ENCODE results near the gene SLC25A23.
"Not testable (repeated sequence)": the region's sequence is repeated elsewhere in the genome, so short reads cannot be mapped to it uniquely, and the experiment has no call there.

SLC25A23 gene

GRCh38 chr19:6457958-6458694 is 1.5 kb downstream of the SLC25A23 start:
- in situ Hi-C loops (cut with HindIII; ENCODE audit: low sequenced_read_pairs): no loop called here

GRCh38 chr19:6455924-6456323 is 3.7 kb downstream of the SLC25A23 start:
- in situ Hi-C loops (cut with HindIII; ENCODE audit: low sequenced_read_pairs): no loop called here

DNA sequence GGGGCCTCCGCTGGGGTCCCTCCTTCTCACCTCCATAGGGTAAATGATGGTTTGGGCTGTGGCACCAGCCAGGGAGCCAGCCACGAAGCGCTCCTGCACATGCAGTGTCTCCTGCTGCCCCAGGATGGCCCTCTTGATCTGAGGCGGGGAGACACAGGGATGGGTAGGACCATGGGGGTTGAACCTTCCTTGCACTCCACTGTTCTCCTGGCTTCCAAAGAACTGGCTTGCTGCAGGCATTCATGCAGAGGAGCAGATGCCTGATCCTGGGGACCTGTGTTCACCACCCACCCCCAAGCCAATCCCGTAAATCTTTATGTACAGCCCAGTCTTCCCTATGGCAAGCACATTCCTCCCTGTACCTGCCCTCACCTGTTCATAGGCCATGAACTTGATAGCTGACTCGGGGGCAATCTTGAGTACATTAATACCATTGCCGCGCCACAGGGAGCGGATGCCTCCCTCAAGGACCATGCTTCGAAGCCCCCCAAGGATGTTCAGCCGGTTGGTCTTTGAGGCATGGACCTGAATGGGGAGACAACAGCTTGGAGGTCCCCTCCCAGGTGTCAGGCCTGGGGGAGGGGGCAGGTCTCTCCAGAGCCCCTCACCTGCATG is 5.5 kb downstream of the SLC25A23 start:
- in situ Hi-C loops (cut with HindIII; ENCODE audit: low sequenced_read_pairs): no loop called here

- in situ Hi-C loops (cut with HindIII; ENCODE audit: low sequenced_read_pairs): no loop called here
Observed at GRCh38 chr19:6452899-6453298, 6.7 kb downstream of the SLC25A23 start.

- in situ Hi-C loops (cut with HindIII; ENCODE audit: low sequenced_read_pairs): no loop called here
Observed at GRCh38 chr19:6452223-6452614, 7.4 kb downstream of the SLC25A23 start.

GRCh38 chr19:6451583-6452222 is 7.9 kb downstream of the SLC25A23 start:
- in situ Hi-C loops (cut with HindIII; ENCODE audit: low sequenced_read_pairs): no loop called here

- in situ Hi-C loops (cut with HindIII; ENCODE audit: low sequenced_read_pairs): no loop called here
Observed at GRCh38 chr19:6450166-6450565, 9.4 kb downstream of the SLC25A23 start.

DNA sequence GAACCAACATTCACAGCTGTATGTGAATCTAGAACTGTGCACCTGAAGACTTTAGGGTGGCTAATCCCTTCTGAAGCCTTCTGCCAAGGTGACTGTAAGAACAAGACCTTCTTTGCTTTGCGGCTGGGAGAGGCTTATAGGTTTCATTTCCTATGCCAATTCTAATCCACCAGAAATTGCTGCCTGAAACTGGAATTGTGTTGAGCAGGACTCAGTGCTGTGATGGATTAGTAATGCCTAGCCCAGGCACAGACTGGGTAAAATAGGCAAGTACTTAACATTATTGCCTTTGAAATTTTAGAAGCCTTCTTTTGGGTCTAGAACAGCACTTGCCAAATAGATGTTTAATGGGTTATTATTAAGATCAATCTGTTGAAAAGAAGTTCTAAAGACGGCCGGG is 11.5 kb downstream of the SLC25A23 start:
- in situ Hi-C loops (cut with HindIII; ENCODE audit: low sequenced_read_pairs): no loop called here

GRCh38 chr19:6446452-6446851 is 13.1 kb downstream of the SLC25A23 start:
- in situ Hi-C loops (cut with HindIII; ENCODE audit: low sequenced_read_pairs): no loop called here

GRCh38 chr19:6443986-6444385 is 15.6 kb downstream of the SLC25A23 start:
- in situ Hi-C loops (cut with HindIII; ENCODE audit: low sequenced_read_pairs): no loop called here

DNA sequence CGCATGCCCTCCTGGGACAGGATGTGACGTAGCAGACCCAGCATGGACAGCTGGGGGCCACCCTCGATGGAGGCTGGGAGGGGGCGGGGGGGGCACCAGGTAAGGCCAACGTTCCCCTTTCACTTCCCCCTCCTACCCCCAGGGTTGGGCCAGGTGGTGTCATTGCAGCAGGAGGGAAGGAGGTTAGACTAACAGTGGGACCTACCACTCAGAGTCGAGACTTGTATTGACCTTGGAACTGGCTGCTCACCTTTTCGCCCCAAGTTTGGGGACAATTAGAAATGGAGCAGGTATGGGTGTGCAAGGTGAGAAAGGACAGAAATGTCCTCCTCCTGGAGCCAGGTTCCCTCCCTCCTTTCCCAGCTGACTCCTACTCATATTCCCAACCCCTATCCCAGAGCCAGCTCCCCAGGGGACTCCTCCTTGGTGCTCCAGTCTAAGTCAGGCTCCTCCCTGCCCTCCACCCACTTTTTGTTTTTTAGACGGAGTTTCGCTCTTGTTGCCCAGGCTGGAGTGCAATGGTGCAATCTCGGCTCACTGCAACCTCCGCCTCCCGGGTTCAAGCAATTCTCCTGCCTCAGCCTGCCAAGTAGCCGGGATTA is 17.4 kb downstream of the SLC25A23 start:
- in situ Hi-C loops (cut with HindIII; ENCODE audit: low sequenced_read_pairs): no loop called here

GRCh38 chr19:6440905-6441304 is 18.7 kb downstream of the SLC25A23 start:
- in situ Hi-C loops (cut with HindIII; ENCODE audit: low sequenced_read_pairs): no loop called here

GRCh38 chr19:6439743-6440142 is 19.8 kb downstream of the SLC25A23 start:
- in situ Hi-C loops (cut with HindIII; ENCODE audit: low sequenced_read_pairs): no loop called here

DNA sequence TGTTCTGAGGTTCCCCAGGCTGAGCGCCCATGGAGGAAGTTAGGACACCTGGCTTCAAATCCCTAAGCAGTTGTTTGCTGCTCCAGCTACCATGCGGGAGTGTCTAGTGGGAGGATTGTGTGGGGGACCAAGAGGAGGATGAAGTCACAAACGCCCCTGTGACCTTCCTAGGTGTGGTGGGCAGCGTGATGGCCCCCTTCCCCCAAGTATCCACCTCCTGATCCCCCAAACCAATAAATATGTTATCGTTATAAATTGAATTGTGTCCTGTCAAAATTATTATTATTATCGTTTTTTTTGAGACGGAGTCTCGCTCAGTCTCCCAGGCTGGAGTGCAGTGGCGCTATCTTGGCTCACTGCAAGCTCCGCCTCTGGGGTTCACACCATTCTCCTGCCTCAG is 25.9 kb downstream of the SLC25A23 start, which contains the start of gene SLC25A41:
Gene SLC25A41 (minus strand): TSS at position 101 of the 400 bp plus-strand sequence. CDS start 70 bp downstream, at position 31.
- in situ Hi-C loops (cut with HindIII; ENCODE audit: low sequenced_read_pairs): no loop called here

- in situ Hi-C loops (cut with HindIII; ENCODE audit: low sequenced_read_pairs): no loop called here
Observed at GRCh38 chr19:6433165-6433564, 26.4 kb downstream of the SLC25A23 start.

DNA sequence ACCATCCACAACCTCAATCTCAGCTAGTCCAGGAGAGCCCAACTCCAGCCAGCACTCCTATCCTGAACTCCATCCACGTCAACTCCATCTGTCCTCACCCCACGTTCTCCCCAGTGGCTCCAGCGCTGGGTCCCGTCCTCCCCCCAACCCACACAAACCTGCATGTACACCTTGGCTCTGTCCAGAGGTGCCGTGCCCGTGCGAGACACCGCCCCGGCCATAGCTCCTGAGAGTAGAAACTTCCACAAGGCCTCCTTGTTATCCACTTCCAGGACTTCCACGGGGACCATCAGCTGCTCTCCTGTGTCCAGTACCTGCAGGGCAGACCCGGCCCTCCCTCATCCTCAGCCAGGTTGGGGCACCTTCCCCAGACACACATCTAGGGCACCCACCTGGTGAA is 27.7 kb downstream of the SLC25A23 start:
- in situ Hi-C loops (cut with HindIII; ENCODE audit: low sequenced_read_pairs): no loop called here

GRCh38 chr19:6429419-6430221 is 30.0 kb downstream of the SLC25A23 start:
- in situ Hi-C loops (cut with HindIII; ENCODE audit: low sequenced_read_pairs): no loop called here

- in situ Hi-C loops (cut with HindIII; ENCODE audit: low sequenced_read_pairs): not testable (repeated sequence)
Observed at GRCh38 chr19:6428692-6429418, 30.7 kb downstream of the SLC25A23 start.

DNA sequence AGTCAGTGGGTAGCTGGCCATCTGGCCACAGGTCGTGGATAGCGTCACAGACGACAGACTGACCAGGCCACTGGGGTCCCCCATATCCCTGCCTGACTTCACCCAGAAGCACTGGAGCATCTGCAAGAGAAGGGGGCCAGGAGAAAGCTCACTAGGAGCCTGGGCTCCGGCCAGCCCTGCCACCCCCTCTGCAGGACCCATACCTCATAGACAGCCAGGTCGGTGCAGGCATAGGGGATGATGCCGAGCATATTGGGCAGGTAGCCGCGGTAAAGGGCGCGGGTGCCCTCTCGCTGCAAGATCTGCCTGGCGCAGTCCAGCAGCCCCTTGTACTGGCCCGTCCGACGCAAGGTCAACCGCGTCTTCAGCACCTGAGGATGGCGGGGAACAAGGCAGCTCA is 32.5 kb downstream of the SLC25A23 start:
- in situ Hi-C loops (cut with HindIII; ENCODE audit: low sequenced_read_pairs): no loop called here

Measured in DLD1 (cell line).